HG02981 (cell line): ENCODE measurements around the gene ACSL3.
"Not testable (repeated sequence)": the region's sequence is repeated elsewhere in the genome, so short reads cannot be mapped to it uniquely, and the experiment has no call there.

Source experiments
- ATAC-seq: cut with Tn5 transposase; IDR thresholded peaks from one replicate; pipeline ENCODE4 v1.9.1; 2021; ENCODE audit warnings: mild to moderate bottlenecking, moderate library complexity; ENCODE audit not compliant: unreplicated experiment

Gene ACSL3

DNA sequence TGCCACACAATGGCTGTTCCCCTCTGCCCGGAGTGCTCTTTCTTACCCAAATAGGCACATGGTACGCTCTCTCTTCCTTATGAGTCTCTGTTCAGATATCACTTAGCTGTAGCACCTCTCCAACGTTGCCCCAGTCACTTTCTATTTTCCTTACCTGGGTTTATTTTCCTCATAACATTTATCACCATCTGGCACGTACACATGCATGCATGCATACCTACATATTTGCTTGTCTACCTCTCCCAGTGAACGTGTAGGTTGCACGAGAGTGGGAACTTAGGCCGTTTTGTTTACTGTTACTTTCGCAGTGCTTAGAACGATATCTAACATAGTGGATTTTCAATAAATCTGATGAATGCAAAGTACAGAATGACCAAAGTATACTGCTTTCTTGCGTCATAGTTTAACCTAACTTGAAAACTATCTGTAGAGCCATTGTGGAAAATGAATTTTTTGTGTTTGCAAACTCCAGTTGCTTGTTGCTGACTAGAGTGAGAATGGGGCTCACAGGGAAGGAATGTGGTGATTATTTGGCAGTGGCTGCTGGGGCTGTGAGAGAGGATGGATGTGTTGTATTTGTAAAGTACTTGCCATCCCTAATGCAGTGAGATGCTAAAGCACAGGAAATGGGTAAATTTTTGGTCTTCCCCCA is 47.1 kb downstream of the ACSL3 start:
- no peak for ATAC-seq

DNA sequence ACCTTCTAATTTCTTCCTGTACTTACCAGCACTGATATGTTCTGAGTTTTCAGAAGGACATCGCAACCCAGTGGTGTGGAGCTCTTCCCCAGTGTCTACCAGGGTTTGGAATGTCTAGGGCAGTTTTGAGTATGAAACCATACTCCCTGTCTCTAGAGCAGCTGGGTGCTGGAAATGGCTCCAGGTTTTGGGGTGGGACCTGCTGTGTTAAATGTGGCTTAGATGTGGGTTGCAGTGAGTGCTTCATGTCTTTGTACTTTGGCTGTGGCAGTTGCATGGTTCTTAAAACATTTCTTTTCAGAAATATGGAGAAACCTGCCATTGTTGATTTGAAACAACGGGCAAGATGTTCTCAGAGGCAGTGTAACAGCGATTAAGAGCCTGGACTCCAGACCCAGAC is 48.5 kb downstream of the ACSL3 start:
- no peak for ATAC-seq

DNA sequence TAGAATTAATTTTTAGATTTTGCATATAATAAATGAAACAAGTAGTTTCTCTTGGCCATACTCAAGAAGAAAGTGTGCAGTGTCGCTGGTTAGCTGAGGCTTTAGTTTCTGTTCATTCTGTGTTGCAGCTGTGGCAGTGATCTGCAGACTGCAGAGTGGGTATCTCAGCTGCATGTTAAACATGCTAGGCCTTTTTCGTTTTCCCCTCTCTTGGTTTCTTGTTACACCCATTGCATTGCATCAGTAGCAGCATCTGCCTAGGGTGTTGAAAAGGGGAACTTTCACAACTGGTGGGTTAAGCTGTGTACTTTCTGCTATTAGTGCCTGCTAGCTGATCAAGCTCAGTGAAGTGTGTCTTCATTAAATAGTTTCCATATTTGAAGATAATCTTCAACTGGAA is 51.3 kb downstream of the ACSL3 start:
- peak; percentile 98 for ATAC-seq

DNA sequence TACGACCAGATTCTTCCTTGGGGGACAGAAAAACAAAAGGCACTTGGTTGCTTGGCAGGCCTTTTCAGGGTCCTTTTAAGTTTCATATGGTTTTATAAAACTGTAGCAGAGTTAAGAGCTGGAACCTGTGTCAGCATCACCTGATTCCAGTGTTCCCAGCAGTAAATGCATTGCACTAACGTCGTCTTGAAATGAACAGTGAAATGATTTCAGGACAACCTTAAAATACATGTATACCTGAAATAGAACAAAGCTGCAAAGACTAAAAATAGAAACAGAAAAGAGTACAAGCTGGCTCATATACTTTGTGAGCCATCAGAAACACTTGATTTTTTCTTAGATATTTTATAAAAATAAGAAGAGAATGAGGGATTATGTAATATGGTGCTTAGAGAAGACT is 51.9 kb downstream of the ACSL3 start:
- ATAC-seq = no peak

DNA sequence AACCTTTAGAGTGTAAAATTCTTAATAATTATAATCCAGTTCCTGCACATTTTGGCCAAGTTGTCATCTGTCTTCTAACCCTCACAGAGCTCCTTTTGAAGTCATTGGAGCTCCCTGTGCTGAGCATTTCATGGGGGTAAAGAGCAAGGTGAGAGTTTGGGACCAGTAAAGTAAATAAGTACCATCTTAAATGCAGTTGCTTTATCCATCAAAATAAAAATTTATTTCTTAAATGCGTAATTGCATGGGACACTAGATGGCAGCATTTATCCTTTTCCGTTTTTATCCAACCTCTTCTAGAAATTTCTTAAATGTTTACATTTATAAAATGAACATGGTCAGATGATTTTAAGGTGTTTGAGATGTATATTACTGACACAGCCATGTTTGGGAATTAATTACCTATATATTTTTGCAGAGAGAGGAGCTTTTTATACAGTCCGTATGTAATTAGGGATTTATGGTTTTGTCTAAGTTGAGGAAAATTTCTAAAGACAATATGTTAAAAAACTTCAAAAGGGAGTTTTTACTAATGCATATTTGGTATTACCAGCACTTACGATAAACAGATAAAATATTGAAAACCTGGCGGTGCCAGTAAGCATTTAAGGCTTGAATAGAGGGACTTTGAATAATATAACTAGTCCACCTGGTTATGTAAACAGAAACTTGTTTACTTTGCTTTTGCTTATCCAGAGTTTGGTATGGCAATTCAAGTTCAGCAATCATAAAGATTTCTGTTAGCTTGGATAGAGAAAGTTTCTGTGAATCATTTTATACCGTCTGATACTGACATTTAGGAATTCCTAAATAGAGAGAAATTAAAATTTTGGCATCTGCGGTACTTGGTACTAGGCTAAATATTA is 54.5 kb downstream of the ACSL3 start:
- no peak for ATAC-seq

DNA sequence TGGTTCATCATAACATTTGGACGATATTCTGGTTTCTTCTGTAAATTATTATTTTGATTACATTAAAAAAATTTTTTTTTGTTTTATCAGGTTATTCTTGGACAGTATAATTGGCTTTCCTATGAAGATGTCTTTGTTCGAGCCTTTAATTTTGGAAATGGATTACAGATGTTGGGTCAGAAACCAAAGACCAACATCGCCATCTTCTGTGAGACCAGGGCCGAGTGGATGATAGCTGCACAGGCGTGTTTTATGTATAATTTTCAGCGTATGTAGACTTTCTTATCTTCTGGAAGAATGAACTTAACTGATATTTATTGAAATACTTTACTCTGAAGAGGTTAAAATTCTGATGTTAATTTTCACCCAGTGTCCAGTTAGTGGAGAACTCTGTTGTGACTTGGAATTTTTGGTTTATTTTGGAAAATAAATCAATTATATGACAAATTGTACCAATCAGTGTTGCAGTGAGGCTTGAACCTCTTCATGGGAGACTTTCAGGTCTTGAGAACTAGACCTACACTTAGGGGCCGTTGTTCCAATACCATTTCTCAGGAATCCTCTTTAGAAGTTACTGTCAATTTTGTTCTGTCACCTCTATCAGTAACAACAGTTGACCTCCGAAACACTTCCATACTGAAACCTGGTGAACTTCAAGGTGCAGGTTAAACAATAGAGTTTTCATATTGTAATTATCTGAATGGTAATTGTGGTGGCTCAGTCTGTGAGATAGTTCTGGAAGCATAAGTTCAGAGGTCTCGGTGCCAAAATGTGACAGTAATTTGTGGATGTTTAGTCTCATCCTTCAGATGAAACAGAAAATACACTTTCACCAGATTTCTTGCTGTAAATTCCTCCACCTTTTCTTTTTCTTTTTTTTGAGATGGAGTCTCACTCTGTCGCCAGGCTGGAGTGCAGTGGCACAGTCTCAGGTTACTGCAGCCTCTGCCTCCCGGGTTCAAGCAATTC is 55.7 kb downstream of the ACSL3 start:
- ATAC-seq = no peak

DNA sequence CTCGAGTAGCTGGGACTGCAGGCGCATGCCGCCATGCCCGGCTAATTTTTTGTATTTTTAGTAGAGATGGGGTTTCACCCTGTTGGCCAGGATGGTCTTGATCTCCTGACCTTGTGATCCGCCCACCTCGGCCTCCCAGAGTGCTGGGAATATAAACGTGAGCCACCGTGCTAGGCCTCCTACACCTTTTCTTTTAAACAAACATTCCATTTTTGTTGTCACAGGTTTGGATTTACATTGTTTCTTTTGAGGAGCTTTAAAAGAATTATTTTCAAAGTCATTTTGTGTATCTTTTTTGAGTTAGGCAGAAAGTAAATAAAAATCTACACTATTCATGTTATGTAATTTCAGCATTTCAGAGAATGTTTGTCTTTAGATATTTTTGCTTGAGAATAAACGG is 56.4 kb downstream of the ACSL3 start:
- ATAC-seq = not testable (repeated sequence)

DNA sequence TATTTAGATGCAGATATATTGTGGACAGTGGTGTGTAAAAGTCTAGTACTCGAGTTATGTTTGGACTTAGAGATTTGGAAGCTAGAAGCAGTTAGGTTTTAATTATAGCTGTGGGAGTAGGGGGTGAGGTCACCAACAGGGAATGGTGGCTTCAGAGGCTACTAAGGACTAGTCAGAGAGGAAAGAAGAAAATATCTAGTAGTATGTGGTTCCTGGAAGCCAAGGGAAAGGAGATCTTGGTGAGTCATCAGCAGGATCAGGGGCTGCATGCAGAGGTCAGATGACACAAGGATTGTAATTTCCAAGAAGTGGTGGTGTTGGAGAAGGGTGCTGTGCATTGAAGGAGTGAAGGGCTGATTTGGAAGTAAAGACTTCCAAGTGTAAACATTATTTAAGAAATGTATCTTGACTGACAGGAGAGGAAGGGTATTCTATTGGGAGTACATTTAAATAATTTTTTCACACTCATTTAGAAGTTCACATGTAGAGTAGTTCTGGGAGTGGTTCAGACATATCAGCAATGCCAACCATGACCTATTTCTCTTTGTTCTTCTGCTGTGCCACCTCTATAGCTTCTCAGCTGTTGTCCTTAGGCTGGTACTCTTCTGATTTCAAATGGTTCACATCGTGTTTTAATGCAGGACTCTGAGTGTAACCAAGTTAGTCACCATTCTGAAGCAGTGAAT is 59.1 kb downstream of the ACSL3 start:
- ATAC-seq = no peak

DNA sequence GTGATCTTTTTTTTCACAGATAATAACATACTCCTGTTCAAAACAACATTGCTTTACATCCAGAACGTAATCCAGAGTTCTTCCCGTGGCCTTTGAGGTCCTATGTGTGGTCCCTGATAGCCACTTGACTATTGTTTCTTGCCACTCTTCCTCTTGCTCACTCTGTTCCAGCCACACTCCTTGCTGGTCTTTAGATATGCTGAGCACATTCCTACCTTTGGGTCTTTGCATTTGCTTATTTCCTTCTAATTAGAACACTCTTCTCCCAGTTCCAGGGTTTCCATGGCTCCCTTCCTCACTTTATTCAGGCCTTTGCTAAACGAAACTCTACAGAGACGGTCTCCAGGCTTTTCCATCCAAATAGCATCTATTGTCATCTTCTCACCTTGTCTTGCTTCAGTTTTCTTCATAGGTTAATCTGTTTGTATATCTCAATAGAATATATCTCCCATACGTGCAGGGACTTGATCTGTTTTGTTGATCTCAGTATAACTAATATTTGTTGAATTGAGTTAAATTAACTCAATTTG is 59.9 kb downstream of the ACSL3 start:
- ATAC-seq = no peak

DNA sequence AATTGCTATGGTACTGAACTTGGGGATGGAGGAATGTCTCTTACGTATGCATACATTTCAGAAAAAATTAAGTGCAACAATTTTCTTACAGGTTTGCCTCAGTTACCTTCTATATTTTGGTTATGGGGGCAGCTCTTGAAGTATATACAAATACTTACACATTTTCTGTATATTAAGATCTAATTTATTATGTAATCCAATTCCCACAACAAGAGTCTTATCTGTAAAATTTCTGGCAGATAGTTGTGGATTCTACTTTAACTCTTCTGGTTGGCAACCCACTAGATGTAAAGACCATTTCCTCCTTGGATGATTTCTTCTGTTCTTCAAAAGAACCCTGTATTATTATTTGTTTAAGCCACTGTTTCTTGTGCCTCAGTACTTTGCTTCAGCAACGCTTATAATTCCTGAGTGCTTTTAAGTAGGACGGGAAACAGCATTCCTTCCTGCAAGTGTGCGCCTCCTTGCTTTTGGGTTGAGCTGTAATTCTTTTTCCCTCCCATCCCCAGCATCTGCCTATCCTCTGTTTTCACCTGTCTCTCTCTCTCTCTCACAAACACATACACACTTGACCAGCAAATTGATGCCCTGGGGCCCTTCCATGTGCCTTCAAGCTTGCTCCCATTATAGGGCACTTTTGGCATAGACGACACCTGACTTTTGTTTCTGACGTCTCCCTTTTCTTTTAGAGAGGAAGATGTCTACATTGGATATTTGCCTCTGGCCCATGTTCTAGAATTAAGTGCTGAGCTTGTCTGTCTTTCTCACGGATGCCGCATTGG is 61.4 kb downstream of the ACSL3 start:
- no peak for ATAC-seq

DNA sequence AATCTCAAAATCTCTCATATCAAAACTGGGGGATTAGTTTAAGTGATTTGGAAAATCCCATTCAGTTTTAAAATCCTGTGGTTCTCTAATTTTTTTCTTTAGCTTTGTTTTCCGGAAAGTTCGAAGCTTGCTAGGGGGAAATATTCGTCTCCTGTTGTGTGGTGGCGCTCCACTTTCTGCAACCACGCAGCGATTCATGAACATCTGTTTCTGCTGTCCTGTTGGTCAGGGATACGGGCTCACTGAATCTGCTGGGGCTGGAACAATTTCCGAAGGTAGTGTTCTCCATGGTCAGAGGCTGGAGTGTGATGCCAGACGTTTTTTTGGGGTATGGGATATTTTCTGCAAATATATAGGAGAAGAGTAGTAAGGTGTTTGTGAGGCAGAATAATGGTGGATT is 66.1 kb downstream of the ACSL3 start:
- no peak for ATAC-seq

DNA sequence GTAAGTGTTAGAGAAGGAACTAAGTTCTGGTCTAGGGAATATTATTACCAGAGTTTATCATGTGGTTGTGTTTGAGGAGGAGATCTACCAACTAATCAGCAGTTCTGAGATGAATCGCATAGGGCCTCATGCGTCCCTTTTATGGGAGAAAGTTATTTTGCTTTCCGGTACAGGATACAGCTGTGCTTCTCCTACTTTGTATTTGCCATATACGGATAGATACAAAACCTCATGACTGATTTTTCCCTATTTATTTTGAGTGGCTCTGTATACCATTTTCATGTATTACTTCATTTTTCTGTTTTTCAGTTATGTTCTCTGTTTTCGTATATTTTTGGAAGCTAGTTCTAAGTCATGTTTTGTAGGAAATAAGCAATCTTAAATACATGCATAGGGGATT is 66.8 kb downstream of the ACSL3 start:
- ATAC-seq = no peak

DNA sequence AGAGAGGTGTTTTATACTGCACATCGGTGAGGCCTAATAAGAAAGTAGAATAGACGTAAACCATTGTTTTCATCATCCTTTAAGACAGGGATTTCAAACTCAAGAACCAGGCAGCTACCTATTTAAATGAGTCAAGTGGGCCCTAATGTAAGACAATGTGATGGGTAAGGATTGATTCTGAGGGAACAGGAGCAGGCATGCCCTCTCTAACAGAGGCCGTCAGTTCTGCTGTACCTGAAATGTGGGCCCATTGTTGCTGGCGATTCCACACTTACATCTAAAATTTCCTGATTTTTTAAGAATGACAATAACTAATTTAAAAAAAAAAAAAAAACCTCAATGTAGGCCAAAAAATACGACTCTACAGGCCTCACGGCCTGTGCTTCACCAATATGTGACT is 67.5 kb downstream of the ACSL3 start:
- no peak for ATAC-seq

DNA sequence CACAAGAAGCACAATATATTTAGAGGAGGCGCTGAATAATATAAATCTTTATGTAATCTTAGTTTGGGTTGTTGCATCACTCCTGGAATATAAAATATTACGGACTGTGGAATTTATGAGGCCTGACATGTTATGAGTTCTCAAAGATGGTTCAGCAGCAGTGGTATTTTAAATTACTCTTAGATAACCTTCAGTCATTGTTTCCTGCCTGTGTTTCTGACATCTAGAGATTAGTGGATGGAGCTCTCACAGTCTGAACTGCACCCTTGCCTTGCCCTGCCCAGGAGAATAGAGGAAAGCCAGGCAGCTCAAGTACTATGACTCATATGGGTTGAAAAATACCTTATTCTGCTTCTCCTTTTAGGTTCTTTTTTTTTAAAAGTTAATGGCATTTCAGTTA is 70.0 kb downstream of the ACSL3 start:
- ATAC-seq = no peak

DNA sequence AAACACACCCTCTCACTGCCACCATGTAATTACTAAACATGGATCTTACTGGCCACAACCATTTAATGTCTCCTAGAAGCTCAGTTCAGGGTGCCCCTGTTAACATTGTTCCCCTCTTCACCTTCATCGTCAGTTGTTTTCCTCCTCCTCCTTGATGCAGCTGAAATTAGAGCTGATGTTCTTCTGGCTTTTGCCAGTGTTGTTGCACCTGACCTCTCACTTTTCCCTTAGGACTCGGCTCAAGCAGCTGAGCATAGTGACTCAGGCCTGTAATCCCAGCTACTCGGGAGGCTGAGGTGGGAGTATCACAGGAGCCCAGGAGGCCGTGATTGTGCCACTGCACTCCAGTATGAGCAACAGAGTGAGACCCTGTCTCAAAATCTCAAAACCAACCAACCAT is 70.8 kb downstream of the ACSL3 start:
- ATAC-seq = no peak

DNA sequence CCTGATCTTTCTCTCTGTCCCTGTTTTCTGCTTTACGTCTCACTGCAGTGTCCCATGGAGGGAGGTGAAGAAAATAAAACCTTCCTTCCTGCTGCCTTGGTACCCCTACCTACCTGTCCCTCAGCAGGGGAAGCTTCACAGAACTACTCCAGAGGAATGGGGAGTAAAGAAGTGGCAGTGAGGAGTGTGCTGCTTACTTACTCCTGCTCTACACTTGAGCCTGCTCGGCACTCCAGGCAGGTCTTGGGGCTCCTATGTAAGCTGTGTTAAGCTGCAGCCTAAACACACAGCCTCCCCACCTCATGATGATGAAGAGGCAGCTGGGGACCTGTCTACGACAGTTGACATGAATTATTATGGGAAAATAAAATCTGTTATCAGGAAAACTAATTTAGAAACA is 72.6 kb downstream of the ACSL3 start:
- ATAC-seq = no peak

DNA sequence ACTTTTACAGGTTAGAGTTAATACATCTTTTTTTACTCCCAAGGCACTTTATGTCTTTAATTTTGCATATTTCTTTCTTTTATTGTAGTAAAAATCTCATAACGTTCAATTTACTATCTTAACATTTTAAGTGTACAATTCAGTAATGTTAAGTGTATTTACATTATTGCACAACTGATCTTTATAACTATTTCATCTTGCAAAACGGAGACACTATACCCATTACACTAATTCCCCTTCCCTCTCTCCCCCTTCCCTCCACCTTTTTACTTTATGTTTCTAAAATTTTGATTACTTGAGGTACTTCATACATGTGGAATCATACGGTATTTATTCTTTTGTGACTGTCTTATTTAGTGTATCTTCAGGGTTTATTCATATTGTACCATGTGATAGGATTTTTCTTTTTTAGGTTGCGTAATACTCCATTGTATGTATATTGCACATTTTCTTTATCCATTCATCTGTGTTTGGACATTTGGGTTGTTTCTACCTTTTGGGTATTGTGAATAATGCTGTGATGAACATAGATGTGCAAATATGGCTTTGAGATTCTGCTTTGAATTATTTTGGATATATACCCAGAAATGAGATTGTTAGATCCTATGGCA is 75.0 kb downstream of the ACSL3 start:
- no peak for ATAC-seq

DNA sequence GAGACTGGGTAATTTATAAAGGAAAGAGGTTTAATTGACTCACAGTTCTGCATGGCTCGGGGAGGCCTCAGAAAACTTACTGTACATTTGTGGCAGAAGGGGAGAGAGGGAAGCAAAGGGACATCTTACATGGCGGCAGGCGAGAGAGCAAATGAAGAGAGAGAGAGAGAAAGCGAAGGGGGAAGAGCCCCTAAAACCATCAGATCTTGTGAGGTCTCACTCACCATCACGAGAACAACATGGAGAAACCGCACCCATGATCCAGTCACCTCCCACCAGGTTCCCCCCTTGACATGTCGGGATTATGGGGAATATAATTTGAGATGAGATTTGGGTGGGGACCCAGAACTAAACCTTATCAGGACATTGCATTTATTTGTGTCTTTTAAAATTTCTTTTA is 75.9 kb downstream of the ACSL3 start:
- ATAC-seq = no peak

DNA sequence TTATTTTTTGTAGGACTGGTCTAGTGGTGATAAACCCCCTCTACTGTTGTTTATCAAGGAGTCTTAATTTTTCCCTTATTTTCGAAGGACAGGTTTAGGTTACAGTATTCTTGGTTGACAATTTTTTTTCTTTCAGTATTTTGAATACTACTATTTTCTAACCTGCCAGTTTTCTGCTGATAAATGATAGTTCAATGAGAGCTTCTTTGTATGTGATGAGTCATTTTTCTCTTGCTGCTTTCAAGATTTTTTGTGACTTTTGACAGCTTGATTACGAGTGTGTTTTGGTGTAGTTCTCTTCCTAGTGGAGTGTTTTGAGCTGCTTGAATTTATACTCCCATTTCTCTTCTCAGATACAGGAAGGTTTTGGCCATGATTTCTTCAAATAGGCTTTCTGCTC is 77.5 kb downstream of the ACSL3 start:
- no peak for ATAC-seq
